HuH-7.5 (cell line): ENCODE results near the gene HK1.

Source experiments
- DNase-seq: peaks from one replicate; pipeline ENCODE4 v3.0.0; 2011; ENCODE audit warnings: low spot score

HK1 gene

DNA sequence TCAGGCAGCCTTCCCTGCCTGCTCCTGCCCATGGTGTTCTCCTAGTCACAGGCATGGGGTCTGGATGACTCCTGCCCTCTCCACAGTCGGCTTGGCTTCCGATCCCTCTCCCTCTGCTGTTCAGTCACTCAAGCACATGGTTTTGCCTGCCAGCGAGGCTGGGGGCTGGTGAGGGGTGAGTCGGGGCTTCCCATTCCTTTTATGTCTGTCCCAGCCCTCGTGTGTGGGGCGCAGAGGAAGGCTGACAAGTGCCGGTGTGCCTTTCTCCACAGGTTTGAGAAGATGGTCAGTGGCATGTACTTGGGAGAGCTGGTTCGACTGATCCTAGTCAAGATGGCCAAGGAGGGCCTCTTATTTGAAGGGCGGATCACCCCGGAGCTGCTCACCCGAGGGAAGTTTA, 98.4 kb downstream of the HK1 start:
- no peak for DNase-seq

DNA sequence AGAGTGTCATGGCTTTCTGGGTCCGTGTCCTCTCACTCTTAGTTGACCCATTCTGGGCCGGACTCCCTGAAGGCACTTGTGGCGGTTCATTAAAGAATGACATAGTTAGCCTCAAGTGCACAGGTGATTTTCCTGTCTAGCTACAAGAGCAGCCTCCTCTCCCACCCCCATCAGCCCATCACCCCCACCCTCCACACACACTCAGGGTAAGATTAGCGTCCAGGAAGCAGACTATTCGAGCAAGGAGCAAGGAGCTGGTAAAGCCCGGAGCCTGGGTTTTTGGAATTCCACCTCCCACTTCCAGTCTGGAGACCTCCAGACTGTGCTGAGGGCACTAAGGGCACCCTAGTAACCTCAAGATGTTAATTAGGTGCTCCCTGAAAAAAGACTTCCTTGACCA, 98.9 kb downstream of the HK1 start:
- DNase-seq = no peak

DNA sequence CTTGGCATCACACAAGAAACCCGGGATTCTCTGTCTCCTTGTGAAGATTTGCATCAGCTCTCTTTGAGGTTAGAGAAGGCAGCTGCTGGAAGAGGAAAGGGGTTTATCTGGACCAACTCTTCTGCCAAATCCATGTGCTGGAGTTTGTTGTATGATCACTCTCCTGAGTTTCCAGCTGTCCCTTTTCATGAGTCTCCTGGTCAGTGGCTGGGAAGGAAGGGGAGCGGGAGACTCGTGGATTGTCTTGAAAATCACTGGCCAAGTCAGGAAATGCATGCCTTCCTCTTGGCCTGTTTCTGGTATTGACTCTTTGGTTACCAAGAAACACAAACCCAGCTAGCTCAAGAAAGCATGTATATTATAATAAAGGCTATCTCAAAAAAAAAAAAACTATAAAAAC, 99.6 kb downstream of the HK1 start:
- no peak for DNase-seq

DNA sequence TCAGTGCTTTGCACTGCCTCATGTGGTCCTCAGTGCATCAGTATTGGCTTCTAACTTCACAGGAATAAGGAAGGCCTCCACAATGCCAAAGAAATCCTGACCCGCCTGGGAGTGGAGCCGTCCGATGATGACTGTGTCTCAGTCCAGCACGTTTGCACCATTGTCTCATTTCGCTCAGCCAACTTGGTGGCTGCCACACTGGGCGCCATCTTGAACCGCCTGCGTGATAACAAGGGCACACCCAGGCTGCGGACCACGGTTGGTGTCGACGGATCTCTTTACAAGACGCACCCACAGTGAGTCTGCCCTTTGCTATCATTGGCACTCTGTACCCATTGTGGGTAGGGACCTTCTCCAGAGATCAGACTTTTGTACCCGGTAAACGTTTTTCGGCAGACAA, 101.5 kb downstream of the HK1 start:
- no peak for DNase-seq

DNA sequence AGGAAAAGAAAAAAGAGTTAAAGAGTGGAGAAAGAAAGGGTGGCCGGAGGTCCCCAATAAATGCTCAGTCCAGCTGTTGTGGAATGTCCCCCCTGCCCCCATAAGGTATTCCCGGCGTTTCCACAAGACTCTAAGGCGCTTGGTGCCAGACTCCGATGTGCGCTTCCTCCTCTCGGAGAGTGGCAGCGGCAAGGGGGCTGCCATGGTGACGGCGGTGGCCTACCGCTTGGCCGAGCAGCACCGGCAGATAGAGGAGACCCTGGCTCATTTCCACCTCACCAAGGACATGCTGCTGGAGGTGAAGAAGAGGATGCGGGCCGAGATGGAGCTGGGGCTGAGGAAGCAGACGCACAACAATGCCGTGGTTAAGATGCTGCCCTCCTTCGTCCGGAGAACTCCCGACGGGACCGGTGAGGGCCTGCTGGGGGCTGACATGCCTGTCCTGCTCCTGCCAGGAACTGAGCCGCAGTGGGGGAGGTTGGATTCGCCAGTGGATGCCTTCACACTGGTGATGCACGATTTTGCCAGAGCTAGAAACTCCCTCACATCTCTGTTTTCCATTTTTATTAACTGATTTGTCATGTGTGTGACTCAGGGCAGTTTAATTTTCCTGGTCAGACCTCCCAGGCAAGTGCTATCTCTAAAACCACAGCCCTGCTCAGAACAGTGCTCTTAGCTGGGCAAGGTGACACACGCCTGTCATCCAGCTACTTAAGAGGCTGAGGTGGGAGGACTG, 104.3 kb downstream of the HK1 start:
- DNase-seq = no peak

DNA sequence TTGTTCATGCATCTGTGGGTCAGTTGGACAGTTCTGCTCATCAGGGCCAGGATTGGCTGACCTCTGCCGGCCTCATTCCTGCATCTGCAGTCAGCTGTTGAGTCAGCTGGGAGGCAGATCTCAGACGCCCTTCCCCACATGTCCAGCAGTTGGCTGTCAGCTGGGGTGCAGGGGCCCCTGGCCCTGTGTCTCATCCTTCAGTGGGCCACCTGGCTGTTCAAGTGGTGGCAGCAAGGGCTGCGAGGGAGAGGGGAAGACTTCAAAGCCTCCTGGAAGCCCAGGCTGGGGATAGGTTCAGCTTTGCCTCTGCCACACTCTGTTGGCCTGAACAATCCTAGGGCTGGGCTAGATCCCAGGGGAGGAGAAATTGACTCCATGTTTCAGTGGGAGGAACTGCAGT, 105.3 kb downstream of the HK1 start:
- DNase-seq = no peak

DNA sequence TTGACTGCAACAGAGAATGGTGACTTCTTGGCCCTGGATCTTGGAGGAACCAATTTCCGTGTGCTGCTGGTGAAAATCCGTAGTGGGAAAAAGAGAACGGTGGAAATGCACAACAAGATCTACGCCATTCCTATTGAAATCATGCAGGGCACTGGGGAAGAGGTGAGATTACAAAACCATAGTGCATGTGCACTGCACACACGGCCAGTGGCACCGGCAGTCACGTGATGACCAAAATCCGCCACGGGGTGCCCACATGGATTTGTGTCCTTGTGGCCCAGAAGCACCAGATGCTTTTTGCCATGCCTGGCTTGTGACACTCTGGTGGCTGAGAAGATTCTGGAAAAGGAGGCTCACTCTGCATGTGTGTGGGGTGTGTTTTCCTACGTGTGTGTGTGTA, 106.0 kb downstream of the HK1 start:
- no peak for DNase-seq

DNA sequence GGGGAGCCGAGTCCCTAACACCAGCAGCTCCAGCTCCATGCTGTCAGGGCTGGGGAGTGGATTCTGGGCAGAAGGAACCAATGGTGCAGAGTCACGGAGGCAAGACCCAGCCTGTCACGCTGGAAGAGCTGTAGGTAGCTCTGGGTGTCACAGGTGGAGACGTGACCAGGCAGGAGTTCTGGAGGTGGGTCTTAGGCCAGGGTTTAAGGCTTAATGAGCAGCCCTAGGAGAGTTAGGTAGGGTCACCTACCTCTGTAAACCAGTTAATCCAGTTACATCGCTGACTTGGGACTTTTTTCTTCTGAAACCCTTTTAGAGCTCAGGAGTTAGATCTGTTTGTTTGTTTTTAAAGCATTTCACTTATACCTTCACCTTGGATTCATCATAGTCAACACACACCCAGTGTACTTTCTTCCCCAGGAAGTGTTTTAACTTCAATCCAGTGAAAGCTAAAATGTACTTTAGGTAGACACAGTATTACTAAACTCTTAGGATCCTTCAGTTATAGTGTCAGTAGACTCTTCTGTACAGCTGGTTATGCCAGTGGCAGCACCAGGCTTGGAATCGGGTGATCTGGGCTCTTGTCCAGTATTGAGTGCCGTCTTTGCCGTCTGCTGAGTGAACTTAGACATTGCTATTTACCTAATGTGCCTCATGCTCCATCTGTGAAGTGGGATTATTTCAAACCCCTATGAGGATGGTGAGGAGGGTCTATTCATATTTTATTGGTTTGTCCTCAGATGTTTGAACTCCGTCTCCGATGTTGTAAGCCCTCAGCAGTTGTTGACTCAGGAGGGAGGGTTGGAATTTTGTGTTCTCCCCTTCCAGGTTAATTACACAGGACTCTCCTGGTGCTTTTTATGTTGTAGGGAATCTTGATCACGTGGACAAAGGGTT, 107.4 kb downstream of the HK1 start:
- no peak for DNase-seq

DNA sequence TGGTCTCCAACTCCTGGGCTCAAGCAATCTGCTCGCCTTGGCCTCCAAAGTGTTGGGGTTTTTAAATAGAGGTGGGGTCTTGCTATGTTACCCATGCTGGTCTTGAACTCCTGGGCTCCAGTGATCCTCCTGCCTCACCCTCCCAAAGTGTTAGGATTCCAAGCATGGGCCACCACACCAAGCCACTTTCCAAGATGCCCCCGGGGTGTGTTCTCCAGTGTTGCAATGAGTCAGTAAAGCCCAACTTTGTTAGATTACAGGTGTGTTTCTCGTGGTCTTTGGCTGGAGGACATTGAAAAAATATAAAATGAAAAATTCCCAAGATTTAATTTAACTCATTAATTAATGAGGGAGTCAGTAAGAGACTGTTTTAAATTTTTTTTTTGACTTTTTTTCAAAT, 109.2 kb downstream of the HK1 start:
- DNase-seq = no peak

DNA sequence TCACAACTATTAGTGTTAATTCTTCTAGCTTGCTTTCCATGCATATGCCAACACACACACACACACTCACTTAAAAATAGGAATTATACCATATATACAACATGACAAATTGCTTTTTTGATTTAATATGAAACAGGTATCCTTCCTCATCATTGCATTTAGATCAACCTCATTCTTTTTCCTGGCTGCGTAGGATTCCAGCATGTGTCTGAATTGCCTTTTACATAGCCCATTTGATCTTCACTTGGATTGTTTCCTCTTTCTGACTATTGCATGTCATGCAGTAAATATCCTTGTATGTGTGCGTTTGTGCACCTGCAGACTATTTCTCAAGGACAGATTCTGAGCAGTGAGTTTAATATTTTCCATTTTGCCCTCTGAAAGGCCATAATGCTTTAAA, 110.2 kb downstream of the HK1 start:
- DNase-seq = no peak

DNA sequence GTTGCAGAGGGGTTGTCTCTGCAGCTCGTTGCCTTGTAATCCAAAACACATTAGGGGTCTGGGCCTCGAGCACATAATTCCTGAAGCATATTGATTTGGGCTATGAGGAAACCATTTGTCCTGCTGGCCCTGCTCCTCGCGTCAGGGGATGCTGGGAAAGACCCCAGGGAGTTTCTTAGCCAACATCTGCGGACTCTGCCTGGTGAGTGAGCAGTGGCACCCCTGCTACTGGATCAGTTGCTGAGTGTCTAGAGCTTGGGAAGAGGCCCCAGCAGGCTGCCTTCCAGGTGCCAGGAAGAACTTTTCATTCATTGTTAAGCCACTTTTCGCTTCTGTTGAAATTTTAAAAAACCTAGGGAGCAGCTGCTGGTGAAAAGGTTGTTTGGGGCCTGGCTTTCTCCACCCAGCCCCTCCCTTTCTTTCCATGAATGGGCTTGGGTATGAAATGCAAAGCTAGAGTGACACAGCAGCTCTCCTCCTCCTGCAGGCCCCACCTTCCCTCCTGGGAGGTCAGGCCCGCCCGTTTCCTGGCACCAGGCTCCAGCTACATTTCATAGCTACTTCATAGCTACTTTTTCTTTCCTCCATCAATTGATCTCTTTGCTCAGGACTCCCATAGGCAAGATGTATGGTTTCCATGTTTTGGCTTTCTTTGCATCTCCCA, 111.7 kb downstream of the HK1 start:
- no peak for DNase-seq

DNA sequence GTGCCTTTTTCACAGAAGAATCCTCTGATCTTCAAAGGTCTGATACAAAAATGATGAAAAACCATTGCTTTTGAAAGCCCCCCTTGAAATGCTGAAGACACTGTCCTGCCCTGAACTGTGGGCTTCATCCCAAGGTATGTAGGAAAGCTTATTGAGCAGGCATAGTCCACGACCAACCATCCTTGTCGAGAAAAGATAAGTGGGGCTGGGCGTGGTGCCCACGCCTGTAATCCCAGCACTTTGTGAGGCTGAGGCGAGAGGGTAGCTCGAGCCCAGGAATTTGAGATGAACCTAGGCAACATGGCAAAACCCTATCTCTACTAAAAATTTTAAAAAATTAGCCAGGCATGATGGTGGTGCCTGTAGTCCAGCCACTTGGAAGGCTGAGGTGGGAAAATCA, 112.9 kb downstream of the HK1 start:
- no peak for DNase-seq

DNA sequence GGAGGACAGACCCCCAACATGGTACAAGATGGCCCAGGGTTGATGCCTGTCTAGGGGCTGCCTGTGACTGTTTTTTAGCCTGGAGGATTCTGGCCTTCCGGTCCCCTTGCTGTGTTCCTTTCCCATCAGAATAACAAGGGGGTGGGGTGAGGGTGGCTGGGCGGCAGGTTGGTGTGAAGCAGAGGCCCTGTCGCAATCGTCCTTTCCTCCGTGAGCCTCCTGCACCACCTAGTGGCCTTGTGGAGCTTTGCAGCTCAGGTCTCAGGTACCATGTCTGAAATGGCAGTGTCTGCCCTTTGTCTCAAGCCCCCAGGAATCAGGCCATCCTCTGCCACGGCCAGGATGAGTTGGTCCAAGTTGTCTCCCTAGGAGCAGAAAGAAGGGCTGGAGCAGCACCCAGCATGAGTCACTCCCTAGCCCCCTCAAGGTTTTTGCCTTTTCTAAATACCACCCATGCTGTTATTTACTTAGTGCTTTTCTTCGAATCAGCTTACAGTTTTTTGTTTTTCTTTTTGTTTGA, 114.2 kb downstream of the HK1 start:
- peak; percentile 69 for DNase-seq

DNA sequence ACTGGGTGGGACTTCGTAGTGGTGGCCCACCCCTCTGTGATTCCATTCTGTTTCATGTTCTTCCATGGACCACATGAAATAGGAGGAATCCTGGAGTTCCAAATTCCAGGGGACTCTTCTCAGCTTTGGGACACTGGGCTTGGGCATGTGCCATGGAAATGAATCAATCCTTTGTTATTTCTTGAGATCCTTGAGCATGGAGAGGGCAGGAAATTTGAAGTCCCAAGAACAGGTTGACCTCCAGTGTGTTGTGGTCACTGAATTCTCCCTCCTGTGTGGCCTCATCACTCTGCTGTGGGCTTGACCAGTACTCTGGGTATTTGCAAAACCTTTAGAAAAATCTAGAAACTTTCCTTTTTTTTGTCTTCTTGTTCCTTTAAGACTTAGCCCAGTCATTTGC, 115.7 kb downstream of the HK1 start:
- DNase-seq = no peak

DNA sequence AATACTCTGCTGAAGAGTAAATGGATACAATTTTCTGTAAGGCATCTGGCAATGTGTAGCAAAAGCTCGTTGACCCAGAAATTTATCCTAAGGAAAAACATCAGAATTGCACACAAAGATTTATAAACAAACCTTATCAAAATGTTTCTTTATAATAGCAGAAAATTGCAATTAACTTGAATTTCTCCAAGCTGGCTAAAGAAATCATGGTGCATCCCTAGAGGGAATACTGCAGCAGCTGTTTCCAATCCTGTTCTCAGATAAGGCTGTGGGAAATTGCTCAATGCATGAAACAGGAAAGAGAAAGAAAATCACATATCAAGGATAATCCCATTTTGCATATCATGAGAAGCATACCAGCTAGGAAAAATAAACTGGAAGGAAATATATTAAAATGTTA, 119.7 kb downstream of the HK1 start:
- DNase-seq = no peak

DNA sequence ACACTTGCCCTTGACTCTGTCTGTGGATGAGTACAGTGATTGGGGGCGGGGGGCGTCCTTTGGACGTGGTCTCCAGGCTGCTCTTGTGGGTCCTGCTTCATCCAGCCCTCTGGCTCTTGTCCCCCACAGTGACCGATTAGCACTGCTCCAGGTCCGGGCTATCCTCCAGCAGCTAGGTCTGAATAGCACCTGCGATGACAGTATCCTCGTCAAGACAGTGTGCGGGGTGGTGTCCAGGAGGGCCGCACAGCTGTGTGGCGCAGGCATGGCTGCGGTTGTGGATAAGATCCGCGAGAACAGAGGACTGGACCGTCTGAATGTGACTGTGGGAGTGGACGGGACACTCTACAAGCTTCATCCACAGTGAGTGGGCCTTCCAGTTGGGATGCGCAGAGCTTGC, 120.2 kb downstream of the HK1 start:
- DNase-seq = no peak

DNA sequence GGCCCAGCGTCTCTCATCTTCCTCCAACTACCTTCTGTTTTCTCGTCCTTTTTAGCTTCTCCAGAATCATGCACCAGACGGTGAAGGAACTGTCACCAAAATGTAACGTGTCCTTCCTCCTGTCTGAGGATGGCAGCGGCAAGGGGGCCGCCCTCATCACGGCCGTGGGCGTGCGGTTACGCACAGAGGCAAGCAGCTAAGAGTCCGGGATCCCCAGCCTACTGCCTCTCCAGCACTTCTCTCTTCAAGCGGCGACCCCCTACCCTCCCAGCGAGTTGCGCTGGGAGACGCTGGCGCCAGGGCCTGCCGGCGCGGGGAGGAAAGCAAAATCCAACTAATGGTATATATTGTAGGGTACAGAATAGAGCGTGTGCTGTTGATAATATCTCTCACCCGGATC, 122.6 kb downstream of the HK1 start:
- no peak for DNase-seq

DNA sequence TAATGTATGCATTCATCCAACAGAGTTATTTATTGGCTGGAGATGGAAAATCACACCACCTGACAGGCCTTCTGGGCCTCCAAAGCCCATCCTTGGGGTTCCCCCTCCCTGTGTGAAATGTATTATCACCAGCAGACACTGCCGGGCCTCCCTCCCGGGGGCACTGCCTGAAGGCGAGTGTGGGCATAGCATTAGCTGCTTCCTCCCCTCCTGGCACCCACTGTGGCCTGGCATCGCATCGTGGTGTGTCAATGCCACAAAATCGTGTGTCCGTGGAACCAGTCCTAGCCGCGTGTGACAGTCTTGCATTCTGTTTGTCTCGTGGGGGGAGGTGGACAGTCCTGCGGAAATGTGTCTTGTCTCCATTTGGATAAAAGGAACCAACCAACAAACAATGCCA, 123.1 kb downstream of the HK1 start:
- DNase-seq = no peak

DNA sequence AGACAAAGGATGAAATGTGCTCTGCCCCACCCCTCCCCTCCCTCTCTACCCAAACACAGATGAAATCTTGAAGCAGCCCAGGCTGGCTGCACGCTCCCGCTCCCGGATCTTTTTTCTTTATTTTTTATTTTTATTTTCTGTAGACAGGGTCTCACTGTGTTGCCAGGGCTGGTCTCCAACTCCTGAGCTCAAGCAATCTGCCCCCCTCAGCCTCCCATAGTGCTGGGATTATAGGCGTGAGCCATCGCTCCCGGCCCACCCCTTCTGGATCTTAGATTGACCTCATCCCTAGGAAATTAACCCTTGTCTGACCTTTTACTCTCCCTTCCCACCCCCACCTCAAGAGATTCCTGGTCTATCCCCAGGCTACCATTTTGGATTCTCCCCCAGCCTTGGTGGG, 124.1 kb downstream of the HK1 start:
- DNase-seq = no peak

DNA sequence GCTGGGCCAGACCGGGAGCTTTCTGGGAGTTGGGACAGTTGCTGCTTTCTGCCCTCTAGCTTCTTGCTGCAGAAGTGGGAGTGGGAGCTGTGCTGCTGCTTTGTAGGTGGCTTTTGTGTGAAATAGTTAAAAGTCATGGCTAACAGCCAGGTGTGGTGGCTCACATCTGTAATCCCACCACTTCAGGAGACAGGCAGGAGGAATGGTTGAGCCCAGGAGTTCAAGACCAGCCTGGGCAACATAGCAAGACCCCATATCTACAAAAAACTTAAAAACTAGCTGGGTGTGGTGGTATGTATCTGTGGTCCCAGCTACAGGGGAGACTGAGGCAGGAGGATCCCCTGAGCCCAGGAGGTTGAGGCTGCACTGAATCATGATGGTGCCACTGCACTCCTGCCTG, 124.8 kb downstream of the HK1 start:
- no peak for DNase-seq

DNA sequence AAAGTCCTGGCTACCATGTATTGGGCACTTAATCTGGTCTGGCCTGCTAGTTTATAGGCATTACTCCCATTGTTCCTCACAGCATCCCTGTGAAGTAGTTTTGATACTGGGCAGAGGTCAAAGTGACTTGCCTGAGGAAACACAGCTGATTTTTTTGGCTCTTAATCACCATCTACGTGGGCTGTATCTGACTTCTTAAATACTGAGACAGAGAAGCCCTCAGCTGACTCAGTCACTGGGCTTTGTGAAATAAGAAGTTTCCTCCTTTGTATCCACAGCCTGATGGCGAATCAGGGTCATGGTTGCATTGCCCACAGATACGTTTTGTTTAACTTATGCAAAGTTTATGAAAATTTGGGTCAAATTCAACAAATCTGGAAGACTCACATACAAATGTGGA, 125.2 kb downstream of the HK1 start:
- DNase-seq = no peak

DNA sequence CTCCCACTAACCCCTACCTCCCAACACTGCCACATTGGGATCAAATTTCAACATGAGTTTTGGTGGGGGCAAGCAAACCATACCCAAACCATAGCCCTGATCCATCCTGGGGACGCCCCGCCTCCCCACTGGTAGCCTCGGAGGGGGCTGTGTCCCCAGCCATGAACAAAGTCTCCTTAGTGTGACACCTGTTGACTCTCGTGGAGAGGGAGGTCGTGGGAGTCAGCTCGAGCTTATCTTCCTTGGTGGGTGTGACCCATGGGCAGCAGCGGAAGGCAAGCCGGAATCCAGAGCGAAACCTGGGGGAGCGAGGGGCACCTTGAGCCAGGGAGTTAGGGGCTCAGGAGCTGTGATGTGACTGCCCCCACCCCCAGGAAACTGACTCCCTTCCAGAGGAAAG, 126.5 kb downstream of the HK1 start:
- DNase-seq = no peak

DNA sequence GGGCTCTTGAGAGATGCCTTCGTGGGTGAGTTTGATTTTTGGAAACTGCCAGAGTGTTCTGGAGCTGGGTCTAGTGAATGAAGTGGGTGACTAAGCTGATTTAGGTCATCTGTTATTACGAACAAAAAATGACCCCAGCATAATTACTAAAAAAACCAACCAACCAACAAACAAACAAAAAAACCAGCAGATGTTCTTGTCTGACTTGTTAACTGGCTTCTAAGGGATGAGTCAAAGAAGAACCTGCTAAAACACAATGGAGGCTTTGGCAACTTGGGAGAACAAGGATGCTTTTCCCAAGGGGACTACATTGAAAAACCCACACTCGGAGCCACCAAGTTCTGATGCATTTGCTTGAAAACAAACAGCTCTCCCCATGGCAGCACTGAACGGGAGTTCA, 126.9 kb downstream of the HK1 start:
- no peak for DNase-seq
